AG04450 (cell line): ENCODE data around the gene IGFLR1. TPM values are rescaled to one million over a fixed set of nuclear protein-coding genes. Genes with fewer than 3 reads are reported as not detected.

Experiments used
- CTCF ChIA-PET: fragments of 300-600, 350-600 bp; formaldehyde crosslinking; extraction: SDS; loops from one replicate; lab custom pipeline; 2022; ENCODE audit warnings: antibody characterized with exemption, inconsistent platforms; lab: Charles Lee
- POLR2A ChIA-PET: fragments of 350-600 bp; formaldehyde crosslinking; extraction: SDS; loops from one replicate; lab custom pipeline; 2021; ENCODE audit warnings: antibody characterized with exemption, inconsistent platforms; lab: Yijun Ruan, JAX
- DNase-seq: peaks from one replicate; pipeline ENCODE4 v3.0.0-alpha.2; 2011; ENCODE audit warnings: low read depth, low spot score
- H3K27ac ChIP-seq: one replicate; pipeline ENCODE4 v1.5.1; 2012; ENCODE audit warnings: low read depth, low read length, control low read depth
- H3K27me3 ChIP-seq: one replicate; pipeline ENCODE4 v1.6.0; 2012; ENCODE audit warnings: low read length; ENCODE audit not compliant: control insufficient read depth, insufficient read depth
- H3K4me3 ChIP-seq: 2 replicates; pipeline ENCODE4 v1.5.1; 2011; ENCODE audit warnings: mild to moderate bottlenecking, low read depth, low read length, control low read depth
- H3K9me3 ChIP-seq: 2 replicates; pipeline ENCODE4 v1.5.1; 2012; ENCODE audit warnings: low read length; ENCODE audit not compliant: control insufficient read depth, insufficient read depth
- CTCF ChIP-seq: IDR thresholded peaks from 2 replicates; pipeline ENCODE4 v1.5.1; 2011; ENCODE audit warnings: low read depth, low read length, control low read depth, inconsistent platforms
- polyA plus RNA-seq: library from polyadenylated mRNA; depleted of rRNA; stranded (reverse); fragments of >200 nt; gene quantifications from 2 replicates; pipeline ENCODE4 v1.2.3, GENCODE V29; 2011

The IGFLR1 gene
- polyA plus RNA-seq, 1 experiment = 1.3 TPM

GRCh38 chr19:35780717-35781116 is 38.5 kb upstream of the IGFLR1 start:
- DNase-seq = no peak
- TF ChIP-seq CTCF = no peak
- POLR2A ChIA-PET = no interaction called here
- H3K27ac ChIP-seq = no peak overlapping the region
- no peaks in the 10 kb centered on the region for H3K9me3 ChIP-seq
- H3K27me3 ChIP-seq = no peaks in the 10 kb centered on the region
- H3K4me3 ChIP-seq = no peak overlapping the region
- CTCF ChIA-PET = no interaction called here

GRCh38 chr19:35780058-35780457 is 37.8 kb upstream of the IGFLR1 start:
- TF ChIP-seq CTCF = no peak
- CTCF ChIA-PET = no interaction called here
- Histone ChIP-seq H3K4me3 (no peak overlapping the region), H3K27me3 (no peaks in the 10 kb centered on the region), H3K9me3 (no peaks in the 10 kb centered on the region), H3K27ac (no peak overlapping the region)
- DNase-seq = no peak
- POLR2A ChIA-PET = no interaction called here

- H3K4me3 ChIP-seq = no peak overlapping the region
- TF ChIP-seq CTCF = no peak
- H3K27ac ChIP-seq = no peak overlapping the region
- no peaks in the 10 kb centered on the region for H3K9me3 ChIP-seq
- H3K27me3 ChIP-seq = no peaks in the 10 kb centered on the region
- ChIA-PET POLR2A (no interaction called here), CTCF (no interaction called here)
- DNase-seq = no peak
Observed at GRCh38 chr19:35779033-35779432, 36.8 kb upstream of the IGFLR1 start.

- no peak overlapping the region for H3K4me3 ChIP-seq
- no peak for TF ChIP-seq CTCF
- no peaks in the 10 kb centered on the region for H3K9me3 ChIP-seq
- no peak for DNase-seq
- no peaks in the 10 kb centered on the region for H3K27me3 ChIP-seq
- H3K27ac ChIP-seq = no peak overlapping the region
- ChIA-PET CTCF (no interaction called here), POLR2A (no interaction called here)
Observed at GRCh38 chr19:35777961-35778360, 35.7 kb upstream of the IGFLR1 start.

- TF ChIP-seq CTCF = no peak
- H3K27me3 ChIP-seq = no peaks in the 10 kb centered on the region
- no peak overlapping the region for H3K4me3 ChIP-seq
- DNase-seq = no peak
- H3K9me3 ChIP-seq = no peaks in the 10 kb centered on the region
- H3K27ac ChIP-seq = no peak overlapping the region
- CTCF ChIA-PET = no interaction called here
- POLR2A ChIA-PET = no interaction called here
Observed at GRCh38 chr19:35777086-35777841, 35.0 kb upstream of the IGFLR1 start.
